Urinary bladder (tissue), 4 donors: ENCODE data around the gene TLK1. TPM values are rescaled to one million over a fixed set of nuclear protein-coding genes. Genes with fewer than 3 reads are reported as not detected.

Source experiments
- DNase-seq: peaks from one replicate; pipeline ENCODE4 v3.0.0-alpha.2; 2015; ENCODE audit errors: extremely low spot score
- H3K27ac ChIP-seq: one replicate; pipeline ENCODE4 v1.5.1; 2013; ENCODE audit warnings: low read depth, mild to moderate bottlenecking, moderate library complexity
- H3K36me3 ChIP-seq: one replicate; pipeline ENCODE4 v1.6.1; 2013; ENCODE audit warnings: mild to moderate bottlenecking, moderate library complexity; ENCODE audit not compliant: insufficient read depth
- H3K4me1 ChIP-seq: one replicate; pipeline ENCODE4 v1.6.1; 2013; ENCODE audit warnings: mild to moderate bottlenecking, moderate library complexity; ENCODE audit not compliant: insufficient read depth
- H3K4me3 ChIP-seq: one replicate; pipeline ENCODE4 v1.5.1; 2013; ENCODE audit warnings: low read depth, low read length
- WGBS: extraction: QIAGEN DNeasy Blood & Tissue Kit; methylation state at CpG from one replicate; pipeline ENCODE4 v1.1.7; 2013; 5-methylcytosine and 5-hydroxymethylcytosine counted together
- polyA plus RNA-seq: library from polyadenylated mRNA; stranded (reverse); fragments of 200-250 nt; gene quantifications from one replicate; pipeline ENCODE4 v1.2.3, GENCODE V29; 2013
- total RNA-seq: library from RNA; depleted of rRNA; stranded (reverse); fragments of >200 nt; gene quantifications from one replicate; pipeline ENCODE4 v1.2.3, GENCODE V29; 2014
- donor health status: healthy with polysubstance abuse.
- donor health status: healthy.

The TLK1 gene
- total and polyA plus RNA-seq, 2 donors = 23.3 to 50.9 TPM

DNA sequence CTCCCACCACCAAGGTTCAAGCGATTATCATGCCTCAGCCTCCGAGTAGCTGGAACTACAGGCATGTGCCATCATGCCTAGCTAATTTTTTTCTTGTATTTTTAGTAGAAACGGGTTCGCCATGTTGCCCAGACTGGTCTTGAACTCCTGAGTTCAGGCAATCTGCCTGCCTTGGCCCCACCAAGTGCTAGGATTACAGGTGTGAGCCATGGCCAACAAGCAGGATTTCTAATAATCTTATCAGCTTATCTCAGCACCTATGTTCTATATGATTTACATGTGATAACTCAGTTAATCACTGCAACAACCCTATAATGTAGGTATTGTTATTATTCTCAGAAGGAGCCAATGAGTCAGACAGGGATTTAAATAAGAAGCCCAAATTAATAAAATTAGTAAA is 151.3 kb downstream of the TLK1 start:
- Histone ChIP-seq H3K4me1 (no peaks in the 10 kb centered on the region), H3K36me3 (peaks cover 3% of the 10 kb centered on the region), H3K27ac (no peak overlapping the region), H3K4me3 (no peak overlapping the region)
- 94% methylated on average over 4 of the region's 4 CpGs for WGBS
- DNase-seq = no peak

DNA sequence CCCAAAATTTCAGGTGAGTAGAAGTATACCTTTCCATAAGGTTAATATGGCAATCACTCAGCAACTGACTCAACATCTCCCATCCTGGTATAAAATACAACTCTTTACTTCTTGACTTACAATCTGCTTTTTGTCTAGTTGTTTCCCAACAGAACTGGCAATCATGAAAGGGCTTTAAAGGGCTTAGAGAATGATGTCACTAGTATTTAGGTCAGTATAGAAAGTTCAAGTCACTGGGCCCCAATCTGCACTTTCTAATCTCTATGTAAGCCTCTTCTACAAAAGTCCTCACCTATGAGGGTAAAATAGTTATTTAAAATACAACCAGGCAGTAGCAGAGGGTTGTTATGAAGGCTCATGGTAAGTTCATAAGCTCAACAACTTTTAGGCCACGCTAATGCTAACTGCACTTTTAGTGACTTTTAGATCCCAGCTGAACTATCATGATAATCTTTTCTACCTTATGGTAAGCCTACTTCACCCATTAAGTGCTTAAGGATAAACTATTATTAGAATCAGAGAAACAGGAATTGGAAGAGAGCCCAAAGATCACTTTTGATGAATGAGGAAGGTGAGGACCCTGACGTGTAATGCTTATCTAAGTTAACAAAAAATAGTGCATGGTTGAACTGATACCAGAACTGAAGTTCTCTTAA is 152.0 kb downstream of the TLK1 start:
- Histone ChIP-seq H3K4me1 (no peaks in the 10 kb centered on the region), H3K4me3 (no peak overlapping the region), H3K36me3 (peaks cover 3% of the 10 kb centered on the region), H3K27ac (no peak overlapping the region)
- no peak for DNase-seq
- WGBS = 68% methylated on average over 2 of the region's 2 CpGs

DNA sequence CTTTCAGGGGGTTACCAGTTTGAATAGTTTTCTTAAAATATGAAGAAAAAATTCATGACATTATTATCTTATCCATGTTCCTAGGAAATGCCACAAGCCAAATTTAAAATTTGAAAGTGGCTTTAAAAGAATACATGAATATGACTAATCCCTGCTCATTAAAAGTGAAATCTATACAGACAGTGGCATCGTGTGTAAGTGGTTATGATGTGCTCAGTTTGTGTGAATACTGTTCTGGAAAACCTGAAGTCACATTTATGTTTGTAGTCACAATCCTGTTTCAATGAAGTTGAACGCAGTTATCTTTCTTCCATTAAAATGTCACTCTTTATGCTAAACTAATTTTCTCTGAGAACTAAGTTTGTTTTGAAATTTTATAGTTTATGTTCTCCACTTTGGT is 155.9 kb downstream of the TLK1 start:
- Histone ChIP-seq H3K27ac (no peak overlapping the region), H3K36me3 (peaks cover 3% of the 10 kb centered on the region), H3K4me3 (no peak overlapping the region), H3K4me1 (no peaks in the 10 kb centered on the region)
- 77% methylated on average over 2 of the region's 2 CpGs for WGBS
- DNase-seq = no peak

DNA sequence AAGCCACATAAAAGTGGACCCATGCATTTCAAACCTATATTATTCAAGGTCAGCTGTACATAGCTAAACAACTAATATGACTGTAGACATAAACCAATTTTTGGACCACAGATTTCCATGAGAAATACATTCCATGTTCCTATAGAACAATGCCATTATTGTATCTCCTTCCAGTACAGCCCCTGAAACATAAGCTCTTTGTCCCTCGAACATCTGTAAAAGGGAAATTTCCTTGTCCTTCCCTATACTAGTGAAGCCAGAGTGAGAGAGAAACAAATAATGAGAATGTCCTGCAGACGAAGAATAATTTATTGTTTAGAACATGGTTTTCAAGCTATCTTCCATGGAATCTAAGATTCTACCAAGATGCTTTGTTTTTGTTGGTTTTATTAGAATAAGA is 156.3 kb downstream of the TLK1 start:
- Histone ChIP-seq H3K4me3 (no peak overlapping the region), H3K4me1 (no peaks in the 10 kb centered on the region), H3K36me3 (peaks cover 3% of the 10 kb centered on the region), H3K27ac (no peak overlapping the region)
- DNase-seq = no peak
- WGBS = 93% methylated on average over 2 of the region's 2 CpGs

DNA sequence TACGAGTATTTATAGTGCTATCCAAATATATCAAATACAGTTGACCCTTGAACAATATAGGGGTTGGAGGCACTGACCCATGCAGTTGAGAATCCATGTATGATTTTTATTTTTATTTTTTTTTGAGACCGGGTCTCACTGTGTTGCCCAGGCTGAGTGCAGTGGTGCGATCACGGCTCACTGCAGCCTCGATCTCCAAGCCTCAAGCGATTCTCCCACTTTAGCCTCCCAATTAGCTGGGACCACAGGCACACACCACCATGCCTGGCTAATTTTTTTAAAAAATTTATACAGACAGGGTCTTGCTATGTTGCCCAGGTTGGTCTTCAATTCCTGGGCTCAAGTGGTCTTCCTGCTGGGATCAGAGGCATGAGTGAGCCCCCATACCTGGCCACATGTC is 161.0 kb downstream of the TLK1 start:
- H3K4me3 ChIP-seq = no peak overlapping the region
- 97% methylated on average over 6 of the region's 6 CpGs for WGBS
- H3K27ac ChIP-seq = no peak overlapping the region
- H3K4me1 ChIP-seq = no peaks in the 10 kb centered on the region
- peaks cover 2% of the 10 kb centered on the region for H3K36me3 ChIP-seq
- no peak for DNase-seq

DNA sequence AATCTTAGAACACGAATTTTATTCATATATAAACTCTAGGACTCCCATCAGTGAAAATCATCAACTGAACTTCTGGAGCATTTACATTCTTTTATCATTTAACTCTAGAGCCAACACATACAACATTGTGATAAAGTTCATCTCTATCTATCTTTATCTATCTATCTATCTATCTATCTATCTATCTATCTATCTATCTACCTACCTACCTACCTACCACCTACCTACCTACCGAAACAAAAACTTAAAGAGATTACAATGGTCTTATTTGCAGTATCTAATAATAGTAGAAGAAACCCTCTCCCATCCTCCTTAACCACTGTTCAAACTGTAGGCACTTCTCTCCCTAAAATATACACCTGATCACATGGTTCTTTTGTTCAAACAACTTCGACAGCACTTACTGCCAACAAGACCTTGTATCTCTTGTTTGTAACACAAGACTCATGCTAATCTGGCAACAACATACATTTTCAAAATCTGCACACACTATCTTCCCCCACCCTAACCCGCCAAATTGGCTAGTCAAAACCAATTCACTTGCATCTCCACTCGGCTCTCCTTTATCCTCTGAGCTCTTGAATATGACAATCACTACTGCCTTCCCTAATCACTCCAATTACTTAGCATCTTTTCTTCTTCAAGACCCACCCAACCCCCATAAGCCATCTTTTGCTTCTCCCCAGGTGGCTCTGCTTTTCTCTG is 162.6 kb downstream of the TLK1 start:
- Histone ChIP-seq H3K27ac (no peak overlapping the region), H3K4me1 (no peaks in the 10 kb centered on the region), H3K36me3 (peaks cover 2% of the 10 kb centered on the region), H3K4me3 (no peak overlapping the region)
- no peak for DNase-seq
- WGBS = 89% methylated on average over 5 of the region's 5 CpGs

DNA sequence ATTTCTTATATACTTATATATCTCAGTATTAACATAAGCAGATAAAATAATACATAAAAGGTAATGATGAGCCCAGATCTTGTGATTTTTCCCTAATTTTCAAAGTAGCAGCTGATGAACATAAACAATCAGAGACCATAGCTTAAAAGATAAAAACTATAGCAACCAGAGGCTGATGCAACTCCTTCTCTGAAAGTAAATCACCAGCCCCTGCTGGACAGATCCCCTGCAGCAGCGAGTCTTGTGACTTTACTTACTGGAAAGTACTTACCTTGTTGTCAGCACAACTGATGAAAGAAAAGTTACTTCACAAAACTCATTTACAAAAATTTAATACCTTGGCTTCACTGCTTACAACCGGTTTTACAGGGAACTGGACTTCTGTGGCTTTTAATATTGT is 164.4 kb downstream of the TLK1 start:
- Histone ChIP-seq H3K36me3 (peaks cover 2% of the 10 kb centered on the region), H3K4me3 (no peak overlapping the region), H3K27ac (no peak overlapping the region), H3K4me1 (no peaks in the 10 kb centered on the region)
- WGBS = 80% methylated on average over 2 of the region's 2 CpGs
- no peak for DNase-seq

DNA sequence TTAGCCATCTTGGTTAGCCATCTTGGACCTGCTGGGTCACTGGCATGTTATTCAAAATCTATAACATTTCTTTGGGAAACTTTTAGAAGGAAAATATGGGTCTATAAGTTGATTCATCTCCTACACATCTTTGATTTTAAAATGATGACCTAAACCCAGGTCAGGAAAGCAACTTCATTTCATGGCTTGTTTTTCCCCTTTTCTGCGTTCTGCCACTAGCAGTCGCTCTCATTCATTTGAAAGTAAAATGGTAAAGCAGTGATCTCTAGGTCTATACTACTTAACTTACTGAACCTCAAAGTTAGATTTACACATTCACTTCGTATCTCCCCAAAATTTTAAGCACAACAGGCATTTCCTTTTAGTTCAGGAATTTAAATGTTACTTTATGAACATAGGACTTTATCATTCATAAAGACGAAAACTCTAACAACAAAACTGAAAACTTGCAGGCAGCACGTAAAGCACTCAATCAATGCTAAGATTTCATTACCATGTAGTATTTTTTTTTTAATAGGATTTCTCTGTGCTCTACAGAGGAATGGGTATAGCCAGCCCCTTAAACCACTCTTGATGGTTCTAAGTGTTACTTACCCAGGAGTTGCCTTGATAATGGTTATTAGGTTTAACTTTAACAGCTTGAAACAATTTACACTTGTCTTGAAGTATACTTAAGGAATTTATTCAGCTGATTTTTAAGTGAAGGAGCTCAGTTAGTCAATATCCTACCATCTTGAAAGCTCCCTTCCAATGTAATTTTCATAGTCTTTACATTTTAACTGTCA is 169.1 kb downstream of the TLK1 start:
- WGBS = 90% methylated on average over 5 of the region's 5 CpGs
- Histone ChIP-seq H3K4me1 (no peaks in the 10 kb centered on the region), H3K36me3 (peaks cover 2% of the 10 kb centered on the region), H3K4me3 (no peak overlapping the region), H3K27ac (no peak overlapping the region)
- DNase-seq = no peak

DNA sequence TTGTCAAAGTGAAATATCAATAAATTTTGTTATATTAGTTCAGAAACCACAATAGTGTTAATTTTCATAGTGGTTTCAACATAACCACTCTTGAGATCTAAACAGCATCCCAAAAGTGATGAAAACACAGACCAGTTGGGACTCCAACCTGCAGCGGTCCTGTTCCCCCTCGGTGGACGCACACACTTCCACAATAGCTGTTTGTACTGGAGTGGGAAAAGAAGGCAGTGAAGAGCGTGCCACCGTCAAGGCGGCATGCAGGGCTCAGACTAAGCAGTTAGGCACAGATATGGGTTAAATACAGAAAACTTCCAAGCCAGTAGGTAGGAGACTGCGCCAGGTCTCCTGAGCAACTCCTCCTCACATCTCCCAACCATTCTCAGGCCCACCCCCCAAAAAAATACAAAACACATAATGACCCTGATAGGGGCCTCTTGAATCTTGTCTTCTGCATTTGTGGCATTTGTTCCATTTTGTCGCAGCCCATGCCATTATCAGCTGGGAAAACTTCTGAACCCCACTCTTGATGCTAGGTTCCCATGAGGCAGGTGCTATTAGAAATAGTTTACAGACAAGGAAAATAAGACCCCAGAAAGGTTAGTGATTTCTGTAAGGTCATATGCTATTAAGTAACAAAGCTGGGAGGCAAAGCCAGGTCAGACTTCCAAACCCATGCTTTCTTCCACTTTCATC is 174.0 kb downstream of the TLK1 start:
- 96% methylated on average over 8 of the region's 8 CpGs for WGBS
- H3K36me3 ChIP-seq = no peaks in the 10 kb centered on the region
- no peak for DNase-seq
- no peaks in the 10 kb centered on the region for H3K4me1 ChIP-seq
- no peak overlapping the region for H3K4me3 ChIP-seq
- H3K27ac ChIP-seq = no peak overlapping the region

DNA sequence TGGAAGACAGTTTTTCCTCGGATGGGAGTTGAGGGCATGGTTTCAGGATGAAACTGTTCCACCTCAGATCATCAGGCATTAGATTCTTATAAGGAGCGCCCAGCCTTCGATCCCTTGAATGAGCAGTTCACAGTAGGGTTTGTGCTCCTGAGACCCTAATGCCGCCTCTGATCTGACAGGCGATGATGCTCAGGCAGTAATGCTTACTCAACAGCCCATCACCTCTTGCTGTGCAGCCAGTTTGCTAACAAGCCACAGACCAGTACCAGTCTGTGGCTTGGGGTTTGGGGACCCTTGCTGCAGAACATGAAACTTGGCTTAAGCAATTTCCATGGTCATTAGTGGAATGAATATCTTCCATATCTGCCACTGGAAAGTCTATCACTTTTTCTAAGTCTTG is 175.3 kb downstream of the TLK1 start:
- H3K4me3 ChIP-seq = no peak overlapping the region
- 95% methylated on average over 5 of the region's 5 CpGs for WGBS
- DNase-seq = no peak
- H3K4me1 ChIP-seq = no peaks in the 10 kb centered on the region
- no peak overlapping the region for H3K27ac ChIP-seq
- H3K36me3 ChIP-seq = no peaks in the 10 kb centered on the region

DNA sequence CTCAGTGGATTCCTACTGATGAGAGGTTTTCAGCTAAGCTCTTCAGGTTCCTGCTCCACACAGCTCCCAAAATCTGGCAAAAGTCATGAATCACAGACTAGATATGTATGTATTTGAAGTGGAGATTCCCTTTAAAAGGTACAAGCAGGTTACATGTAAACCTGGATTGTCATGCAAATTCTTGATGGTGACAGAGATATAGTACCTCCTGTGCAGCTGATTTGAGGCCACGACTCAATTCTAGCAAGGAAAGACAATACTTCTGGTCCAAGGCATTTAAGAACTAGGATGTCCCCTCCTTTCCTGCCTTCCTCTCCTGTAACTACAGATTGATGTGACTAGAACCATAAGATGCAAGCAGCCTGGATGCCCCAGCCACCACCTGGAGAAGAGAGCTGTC is 176.6 kb downstream of the TLK1 start:
- H3K4me3 ChIP-seq = no peak overlapping the region
- H3K4me1 ChIP-seq = no peaks in the 10 kb centered on the region
- WGBS = 55% methylated on average over 1 of the region's 1 CpG
- no peaks in the 10 kb centered on the region for H3K36me3 ChIP-seq
- no peak for DNase-seq
- no peak overlapping the region for H3K27ac ChIP-seq

DNA sequence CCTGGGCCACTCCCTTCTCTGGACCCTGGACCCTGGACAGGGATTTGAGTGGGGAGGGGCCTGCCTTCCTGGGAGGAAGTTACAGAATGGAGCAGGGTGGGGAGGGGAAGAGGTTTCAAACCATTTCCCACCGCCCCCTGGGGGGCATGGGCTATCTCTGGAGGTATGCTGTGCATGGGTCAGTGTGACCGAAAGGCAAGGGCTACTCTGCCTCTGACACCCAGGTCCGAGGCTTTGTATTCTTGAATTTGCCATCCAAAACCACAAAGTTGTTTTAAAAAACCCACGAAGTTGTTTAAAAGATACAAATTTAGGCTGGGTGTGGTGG is 184.8 kb downstream of the TLK1 start:
- 79% methylated on average over 4 of the region's 4 CpGs for WGBS
- no peaks in the 10 kb centered on the region for H3K4me1 ChIP-seq
- H3K27ac ChIP-seq = no peak overlapping the region
- H3K36me3 ChIP-seq = no peaks in the 10 kb centered on the region
- no peak for DNase-seq
- H3K4me3 ChIP-seq = no peak overlapping the region

DNA sequence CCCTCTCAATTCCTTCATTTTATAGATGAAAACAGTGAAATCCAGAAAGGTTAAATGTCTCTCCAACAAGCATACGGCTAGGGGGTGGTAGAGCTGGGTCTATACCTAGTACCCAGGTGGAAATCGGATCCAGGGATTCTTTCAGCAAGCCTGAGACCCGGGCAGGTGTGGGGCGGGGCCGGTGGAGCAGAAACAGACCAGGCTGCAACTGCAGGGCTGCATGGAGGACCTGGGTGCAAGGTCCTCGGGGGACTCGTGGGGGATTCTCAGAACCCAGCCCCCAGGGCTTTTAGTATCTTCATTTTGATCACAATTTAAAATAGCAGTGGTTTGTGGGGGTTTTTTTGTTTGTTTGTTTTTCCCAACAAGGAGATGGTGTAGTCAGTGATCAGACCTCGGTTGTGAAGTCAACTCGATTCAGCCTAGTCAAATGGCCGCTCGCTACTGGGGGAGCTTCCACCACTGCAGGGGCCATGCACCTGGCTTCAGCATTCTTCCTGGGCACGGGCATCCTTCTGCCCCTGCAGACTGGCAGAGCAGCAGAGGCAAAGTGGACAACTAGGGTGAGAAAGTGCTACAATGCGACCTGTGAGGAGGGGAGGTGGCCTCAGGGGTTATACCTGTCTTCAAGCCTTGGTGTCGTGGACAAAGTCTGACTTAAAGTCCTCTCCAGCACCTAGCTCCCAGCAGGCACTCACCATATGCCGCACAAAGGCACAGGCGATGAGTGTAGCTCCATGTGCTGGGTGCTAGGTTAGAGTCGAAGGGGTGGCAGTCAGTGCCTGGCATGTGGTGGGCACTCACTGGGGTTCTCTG is 185.4 kb downstream of the TLK1 start:
- no peak overlapping the region for H3K27ac ChIP-seq
- H3K4me3 ChIP-seq = no peak overlapping the region
- WGBS = 92% methylated on average over 17 of the region's 17 CpGs
- H3K4me1 ChIP-seq = no peaks in the 10 kb centered on the region
- no peaks in the 10 kb centered on the region for H3K36me3 ChIP-seq
- no peak for DNase-seq
